AG09319 (cell line): Measurements from ENCODE around the gene SPATA20.

Experiments
- DNase-seq: peaks from one replicate; pipeline ENCODE4 v3.0.0-alpha.2; 2010; ENCODE audit warnings: low read depth; ENCODE audit errors: extremely low read depth
- TF ChIP-seq, protein P1 (sequence below): IDR thresholded peaks from 2 replicates; pipeline ENCODE4 v1.5.1; 2011; ENCODE audit warnings: low read depth, mild to moderate bottlenecking, inconsistent platforms, low read length, moderate library complexity

The SPATA20 gene

DNA sequence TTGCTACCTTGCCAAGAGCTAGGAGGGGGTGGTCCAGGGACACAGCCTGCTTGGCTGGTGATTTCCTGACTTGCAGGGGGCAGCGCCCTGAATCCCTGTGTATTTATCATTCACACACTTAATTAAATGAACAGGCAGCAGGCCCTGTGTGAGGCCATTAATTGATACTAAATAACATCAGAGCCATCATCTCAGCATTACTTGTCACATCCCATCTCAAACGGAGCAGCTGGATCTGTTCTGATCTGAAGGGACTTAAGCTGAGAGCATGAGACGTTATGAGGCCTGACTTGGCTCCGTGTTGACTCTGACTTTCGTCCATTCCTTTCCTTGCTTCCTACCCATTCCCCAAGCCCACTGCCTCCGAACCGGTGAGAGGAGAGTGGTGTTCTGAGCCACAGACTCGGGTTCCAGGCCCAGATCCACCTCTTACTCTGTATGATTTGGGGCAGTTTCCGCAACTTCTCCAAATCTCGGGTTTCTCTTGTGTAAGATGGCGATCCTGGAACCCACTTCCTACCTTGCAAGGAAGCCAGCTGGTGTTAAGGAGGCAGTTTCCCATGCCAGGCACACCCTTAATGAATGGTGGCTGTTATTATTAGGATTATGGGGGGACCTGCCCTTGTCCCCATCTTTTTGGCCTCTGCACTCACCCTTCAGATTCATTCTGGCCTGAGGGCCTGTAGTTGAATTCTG lies 47.3 kb downstream of the SPATA20 start:
- TF ChIP-seq, protein P1, sequence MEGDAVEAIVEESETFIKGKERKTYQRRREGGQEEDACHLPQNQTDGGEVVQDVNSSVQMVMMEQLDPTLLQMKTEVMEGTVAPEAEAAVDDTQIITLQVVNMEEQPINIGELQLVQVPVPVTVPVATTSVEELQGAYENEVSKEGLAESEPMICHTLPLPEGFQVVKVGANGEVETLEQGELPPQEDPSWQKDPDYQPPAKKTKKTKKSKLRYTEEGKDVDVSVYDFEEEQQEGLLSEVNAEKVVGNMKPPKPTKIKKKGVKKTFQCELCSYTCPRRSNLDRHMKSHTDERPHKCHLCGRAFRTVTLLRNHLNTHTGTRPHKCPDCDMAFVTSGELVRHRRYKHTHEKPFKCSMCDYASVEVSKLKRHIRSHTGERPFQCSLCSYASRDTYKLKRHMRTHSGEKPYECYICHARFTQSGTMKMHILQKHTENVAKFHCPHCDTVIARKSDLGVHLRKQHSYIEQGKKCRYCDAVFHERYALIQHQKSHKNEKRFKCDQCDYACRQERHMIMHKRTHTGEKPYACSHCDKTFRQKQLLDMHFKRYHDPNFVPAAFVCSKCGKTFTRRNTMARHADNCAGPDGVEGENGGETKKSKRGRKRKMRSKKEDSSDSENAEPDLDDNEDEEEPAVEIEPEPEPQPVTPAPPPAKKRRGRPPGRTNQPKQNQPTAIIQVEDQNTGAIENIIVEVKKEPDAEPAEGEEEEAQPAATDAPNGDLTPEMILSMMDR, result no peak
- DNase-seq, result no peak

DNA sequence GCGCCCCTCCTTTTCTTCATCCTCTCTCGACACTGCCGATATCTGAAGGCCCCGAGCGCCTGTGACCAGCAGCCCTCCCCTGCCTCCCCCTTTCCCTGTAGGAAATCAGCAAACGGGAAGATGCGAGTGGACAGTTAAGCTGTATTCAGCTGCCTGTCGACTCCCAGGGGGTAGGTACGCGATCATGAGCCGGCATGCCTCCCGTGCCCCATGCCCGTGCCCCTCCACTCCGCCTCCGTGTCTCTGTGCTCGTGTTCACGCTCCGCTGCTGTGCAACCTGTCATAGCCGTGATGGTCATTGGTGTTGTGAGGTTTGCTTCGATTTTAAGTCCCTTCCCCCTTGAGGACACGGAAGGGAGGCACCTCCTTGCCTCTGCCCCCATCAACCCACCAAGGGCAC lies 47.9 kb downstream of the SPATA20 start:
- TF ChIP-seq, protein P1, result no peak
- no peak for DNase-seq

DNA sequence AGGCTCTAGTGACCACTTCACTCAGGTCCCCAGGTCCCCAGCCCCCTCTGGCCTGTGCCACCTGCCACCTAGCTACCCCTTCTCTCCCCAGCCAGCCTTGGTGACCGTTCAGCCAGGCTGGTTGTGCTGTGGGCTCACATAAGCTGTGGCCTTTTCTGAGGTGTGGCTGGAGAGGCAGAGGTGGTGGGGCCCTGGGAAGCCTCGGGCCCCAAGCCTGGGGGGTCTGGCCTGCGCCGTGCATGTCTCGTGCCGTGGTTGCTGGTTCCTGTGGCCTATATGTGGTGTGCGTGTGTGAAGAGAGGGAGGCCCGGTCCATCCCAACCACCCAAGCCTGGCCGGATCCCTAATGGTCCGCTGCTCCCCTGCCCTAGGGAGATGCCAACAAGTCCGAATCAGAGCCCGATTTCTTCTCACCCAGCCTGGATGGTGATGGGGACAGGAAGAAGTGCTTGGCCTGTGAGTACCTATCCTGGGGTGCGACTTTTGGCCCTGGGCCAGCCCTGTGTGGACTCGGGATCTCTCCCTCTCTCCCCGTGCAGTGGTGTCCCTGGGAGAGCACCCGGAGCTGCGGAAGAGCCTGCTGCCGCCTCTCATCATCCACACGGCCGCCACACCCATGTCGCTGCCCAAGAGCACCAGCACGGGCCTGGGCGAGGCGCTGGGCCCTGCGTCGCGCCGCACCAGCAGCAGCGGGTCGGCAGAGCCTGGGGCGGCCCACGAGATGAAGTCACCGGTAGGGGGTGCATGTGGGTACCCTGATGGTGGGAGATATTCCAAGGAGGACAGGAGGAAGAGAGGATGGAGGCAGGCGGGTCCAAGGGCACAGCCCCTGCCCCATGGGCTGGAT lies 49.4 kb downstream of the SPATA20 start:
- TF ChIP-seq, protein P1, result no peak; the same call in none of the 2 replicates
- no peak for DNase-seq

DNA sequence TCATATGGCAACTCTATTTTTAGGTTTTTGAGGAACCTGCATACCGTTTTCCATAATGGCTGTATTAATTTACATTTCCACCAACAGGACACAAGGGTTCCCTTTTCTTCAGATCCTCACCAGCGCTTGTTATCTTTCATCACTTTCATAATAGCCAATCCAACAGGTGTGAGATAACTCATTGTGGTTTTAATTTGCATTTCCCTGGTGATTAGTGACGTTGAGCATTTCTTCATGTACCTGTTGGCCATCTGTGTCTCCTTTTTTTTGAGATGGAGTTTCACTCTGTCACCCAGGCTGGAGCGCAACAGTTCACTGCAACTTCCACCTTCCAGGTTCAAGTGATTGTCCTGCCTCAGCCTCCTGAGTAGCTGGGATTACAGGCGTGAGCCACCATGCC lies 51.5 kb downstream of the SPATA20 start:
- TF ChIP-seq, protein P1, result no peak
- DNase-seq, result no peak

DNA sequence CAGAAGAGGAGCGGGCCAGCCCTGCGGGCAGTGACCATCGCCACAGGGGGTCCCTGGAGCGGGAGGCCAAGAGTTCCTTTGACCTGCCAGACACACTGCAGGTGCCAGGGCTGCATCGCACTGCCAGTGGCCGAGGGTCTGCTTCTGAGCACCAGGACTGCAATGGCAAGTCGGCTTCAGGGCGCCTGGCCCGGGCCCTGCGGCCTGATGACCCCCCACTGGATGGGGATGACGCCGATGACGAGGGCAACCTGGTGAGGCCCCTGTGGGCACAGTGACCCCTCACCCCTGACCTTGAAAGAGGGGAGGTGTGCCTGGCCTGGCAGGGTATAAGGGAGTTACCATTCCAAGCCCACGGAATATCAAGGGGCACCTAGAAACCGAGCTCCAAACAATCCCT lies 52.6 kb downstream of the SPATA20 start:
- TF ChIP-seq, protein P1, result no peak
- DNase-seq, result no peak

DNA sequence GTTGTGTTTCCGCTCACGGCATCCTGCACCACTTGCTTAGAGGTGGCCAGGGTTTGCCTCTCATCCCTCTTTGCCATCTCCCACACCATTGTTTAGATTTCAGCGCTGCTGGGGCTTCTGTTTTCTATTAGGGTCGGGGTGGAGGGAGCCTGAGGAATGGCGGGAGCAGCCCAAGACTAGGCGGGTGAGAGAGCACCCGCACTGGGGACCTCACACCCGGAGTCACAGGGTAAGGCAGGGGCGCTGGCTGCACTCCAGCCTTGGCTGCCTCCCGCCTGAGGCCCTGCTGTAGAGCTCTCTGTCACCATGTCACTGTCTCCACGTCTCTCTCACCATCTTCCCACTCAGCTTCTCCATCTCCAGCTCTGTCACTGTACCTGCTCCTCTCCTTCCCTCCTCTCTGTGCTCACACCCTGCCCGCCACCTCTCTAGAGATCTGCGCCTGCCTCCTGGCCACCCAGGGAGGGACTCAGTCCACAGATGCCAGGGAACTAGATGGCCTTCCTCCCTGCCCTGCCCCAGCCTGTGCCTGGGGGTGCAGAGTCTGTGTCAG lies 54.9 kb downstream of the SPATA20 start:
- DNase-seq, result no peak
- TF ChIP-seq, protein P1, result no peak

DNA sequence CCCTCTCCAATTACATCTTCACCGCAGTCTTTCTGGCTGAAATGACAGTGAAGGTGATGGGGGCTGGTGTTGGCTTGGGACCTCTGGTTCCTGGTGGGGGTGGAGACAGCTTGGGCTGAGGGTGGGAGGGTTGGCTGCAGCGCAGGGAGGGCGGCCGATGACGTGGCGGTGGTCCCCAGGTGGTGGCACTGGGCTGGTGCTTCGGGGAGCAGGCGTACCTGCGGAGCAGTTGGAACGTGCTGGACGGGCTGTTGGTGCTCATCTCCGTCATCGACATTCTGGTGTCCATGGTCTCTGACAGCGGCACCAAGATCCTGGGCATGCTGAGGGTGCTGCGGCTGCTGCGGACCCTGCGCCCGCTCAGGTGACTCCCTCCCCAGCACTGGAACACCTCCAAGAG lies 55.9 kb downstream of the SPATA20 start:
- TF ChIP-seq, protein P1, result no peak
- no peak for DNase-seq
